GM12864 (cell line): ENCODE measurements around the gene CPOX.

Experiments used
- DNase-seq: peaks from one replicate; pipeline ENCODE4 v3.0.0-alpha.2; 2011; ENCODE audit warnings: low read depth
- H3K4me3 ChIP-seq: 2 replicates; pipeline ENCODE4 v1.5.1; 2011; ENCODE audit warnings: mild to moderate bottlenecking, low read depth, low read length, control low read depth
- TF ChIP-seq, protein P1 (sequence below): IDR thresholded peaks from 2 replicates; pipeline ENCODE4 v1.5.1; 2011; ENCODE audit warnings: low read depth, mild to moderate bottlenecking, moderate library complexity, low read length, control low read depth, inconsistent platforms; ENCODE audit errors: missing control alignments

CPOX gene

DNA sequence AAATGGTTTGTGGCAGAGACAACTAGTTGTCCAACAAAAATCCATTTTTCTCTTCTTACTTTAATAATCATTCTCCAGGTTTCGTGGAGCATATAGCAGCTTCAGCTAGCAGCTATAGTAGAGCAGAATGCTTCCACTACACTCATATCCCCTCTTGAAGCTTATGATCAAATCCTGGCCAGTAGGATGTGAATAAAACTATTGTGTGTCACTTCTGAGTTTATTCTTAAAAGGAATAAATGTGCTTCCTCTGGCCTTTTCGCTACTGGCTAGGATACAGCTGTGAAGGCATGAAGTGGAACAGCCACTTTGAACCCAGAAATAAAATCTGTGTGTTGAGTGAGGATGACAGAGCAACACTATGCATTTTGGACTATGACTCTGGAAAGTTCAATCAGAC lies 7.8 kb upstream of the CPOX start:
- TF ChIP-seq, protein P1, sequence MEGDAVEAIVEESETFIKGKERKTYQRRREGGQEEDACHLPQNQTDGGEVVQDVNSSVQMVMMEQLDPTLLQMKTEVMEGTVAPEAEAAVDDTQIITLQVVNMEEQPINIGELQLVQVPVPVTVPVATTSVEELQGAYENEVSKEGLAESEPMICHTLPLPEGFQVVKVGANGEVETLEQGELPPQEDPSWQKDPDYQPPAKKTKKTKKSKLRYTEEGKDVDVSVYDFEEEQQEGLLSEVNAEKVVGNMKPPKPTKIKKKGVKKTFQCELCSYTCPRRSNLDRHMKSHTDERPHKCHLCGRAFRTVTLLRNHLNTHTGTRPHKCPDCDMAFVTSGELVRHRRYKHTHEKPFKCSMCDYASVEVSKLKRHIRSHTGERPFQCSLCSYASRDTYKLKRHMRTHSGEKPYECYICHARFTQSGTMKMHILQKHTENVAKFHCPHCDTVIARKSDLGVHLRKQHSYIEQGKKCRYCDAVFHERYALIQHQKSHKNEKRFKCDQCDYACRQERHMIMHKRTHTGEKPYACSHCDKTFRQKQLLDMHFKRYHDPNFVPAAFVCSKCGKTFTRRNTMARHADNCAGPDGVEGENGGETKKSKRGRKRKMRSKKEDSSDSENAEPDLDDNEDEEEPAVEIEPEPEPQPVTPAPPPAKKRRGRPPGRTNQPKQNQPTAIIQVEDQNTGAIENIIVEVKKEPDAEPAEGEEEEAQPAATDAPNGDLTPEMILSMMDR: no peak
- DNase-seq: no peak
- no peak overlapping the region for H3K4me3 ChIP-seq

DNA sequence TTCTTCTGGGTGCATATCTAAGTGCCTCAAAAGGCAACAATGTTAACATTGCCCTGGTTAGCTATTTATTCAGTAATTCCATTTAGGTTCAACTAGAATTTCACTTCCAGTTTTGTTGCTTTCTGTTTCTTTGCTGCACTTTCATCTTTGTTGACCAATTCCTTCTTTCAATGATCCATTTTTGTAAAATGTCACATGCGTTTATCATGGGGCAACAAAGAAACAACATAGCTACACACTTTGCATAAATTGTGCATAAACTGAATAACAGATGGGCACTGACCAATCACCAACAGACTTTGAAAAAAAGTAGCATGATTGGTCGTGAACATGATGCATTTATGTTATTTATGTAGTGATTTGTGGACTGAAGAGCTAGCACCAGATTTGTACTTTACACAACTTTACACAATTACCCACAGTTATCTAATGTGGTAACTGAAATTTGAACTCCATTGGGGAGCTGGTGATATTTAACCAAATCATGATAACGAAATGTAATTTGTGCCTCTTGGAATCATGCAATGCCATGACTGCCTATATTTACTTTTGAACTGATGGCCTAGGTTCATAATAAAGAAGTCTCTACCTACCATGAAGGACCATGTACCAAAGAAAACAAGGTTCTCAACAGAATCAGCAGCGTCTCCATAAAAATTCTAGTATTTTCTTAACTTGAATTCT lies 7.1 kb upstream of the CPOX start:
- no peak for DNase-seq
- no peak overlapping the region for H3K4me3 ChIP-seq
- TF ChIP-seq, protein P1: no peak

DNA sequence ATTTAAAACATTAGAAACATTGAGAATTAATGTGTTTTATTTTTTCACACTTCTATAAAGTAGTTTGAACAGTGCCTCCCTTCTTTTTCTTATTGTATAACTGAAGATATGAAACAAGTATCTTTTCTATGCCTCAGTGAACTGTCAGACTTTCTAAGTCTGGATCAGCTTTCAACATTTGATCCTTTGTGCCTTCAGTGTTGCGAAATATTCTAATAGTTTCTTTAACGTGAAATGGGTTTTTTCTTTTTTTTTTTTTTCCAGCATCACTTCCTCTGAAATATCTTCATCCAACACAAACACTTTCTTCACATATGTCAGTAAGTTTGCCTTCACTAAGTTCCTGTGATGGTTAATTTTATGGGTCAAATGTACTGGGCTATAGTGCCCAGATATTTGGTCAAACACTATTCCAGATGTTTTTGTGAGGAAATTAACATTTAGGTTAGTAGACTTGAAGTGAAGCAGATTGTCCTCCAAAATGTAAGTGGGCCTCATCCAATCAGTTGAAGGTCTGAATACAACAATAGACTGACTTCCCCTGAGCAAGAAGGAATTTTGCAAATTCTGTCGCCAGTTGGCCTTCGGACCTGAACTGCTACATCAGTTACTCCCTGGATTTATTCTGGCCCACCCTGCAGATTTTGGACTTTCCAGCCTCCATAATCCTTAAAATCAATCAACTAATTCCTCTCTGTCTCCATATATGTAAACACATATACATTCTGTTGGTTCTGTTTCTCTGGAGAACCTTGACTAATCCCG lies 6.4 kb upstream of the CPOX start:
- no peak overlapping the region for H3K4me3 ChIP-seq
- TF ChIP-seq, protein P1: no peak
- no peak for DNase-seq

DNA sequence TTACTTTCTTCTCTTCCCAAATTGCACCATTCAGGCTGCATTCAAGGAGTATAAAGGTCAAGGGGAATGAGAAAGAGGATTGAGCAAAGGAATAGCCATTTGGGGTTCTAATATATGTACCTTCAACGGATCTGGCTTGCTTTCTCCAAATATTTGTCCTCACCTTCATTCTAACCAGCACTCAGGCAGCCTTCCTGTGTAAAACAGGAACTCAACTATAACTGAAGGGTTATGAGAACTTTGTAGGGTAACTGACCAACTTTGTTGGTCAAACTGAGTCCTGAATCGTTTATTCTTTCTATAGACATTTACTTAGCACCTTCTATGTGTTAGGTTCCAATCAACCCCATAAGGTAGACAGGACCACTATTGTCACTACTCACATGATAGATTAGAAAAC lies 5.1 kb upstream of the CPOX start:
- TF ChIP-seq, protein P1: no peak
- no peak for DNase-seq
- H3K4me3 ChIP-seq: no peak overlapping the region

DNA sequence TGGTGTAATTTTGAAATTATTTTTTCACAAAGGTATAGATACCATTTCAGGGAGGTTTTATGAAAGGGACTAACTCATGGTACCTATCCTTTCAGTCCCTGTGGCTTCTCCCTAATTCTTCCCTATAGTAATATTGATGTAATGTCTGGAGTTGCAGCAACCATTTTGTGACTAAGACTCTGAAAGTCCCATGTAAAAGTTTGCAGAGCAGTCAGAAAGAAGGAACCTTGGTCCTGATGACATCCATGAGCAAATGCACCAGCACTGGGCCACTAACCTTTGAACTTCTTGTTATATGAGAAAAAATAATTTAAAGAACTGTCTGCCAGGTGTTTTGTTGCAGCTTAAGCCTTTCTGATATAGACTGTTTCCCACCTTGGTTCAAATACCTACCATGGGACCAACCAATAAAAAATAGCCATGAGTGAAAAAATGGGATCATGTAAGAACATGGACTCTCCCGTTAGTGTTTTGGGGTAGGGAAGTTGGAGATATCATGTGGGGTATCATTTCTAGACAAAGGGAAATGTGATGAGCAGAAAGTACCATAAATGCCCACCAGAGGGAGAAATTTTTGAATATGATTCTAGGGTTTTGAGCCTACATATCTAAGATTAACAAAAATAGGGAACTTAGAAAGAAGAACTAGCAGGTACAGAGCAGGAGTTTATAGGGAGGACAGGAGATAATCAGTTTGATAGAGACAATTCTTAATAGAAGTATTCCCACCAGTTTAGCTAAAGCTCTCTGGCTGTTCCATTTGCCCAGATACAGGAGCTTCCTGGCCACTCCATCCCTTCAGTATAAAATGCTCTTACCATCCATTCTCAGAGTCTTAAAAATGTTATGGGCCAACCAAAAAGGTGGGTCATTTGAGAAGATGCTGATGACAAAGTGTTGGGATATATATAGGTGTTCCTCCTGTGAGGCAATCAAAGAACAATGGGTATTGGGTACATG lies 3.4 kb upstream of the CPOX start:
- no peak for DNase-seq
- TF ChIP-seq, protein P1: peak; percentile 54
- no peak overlapping the region for H3K4me3 ChIP-seq

DNA sequence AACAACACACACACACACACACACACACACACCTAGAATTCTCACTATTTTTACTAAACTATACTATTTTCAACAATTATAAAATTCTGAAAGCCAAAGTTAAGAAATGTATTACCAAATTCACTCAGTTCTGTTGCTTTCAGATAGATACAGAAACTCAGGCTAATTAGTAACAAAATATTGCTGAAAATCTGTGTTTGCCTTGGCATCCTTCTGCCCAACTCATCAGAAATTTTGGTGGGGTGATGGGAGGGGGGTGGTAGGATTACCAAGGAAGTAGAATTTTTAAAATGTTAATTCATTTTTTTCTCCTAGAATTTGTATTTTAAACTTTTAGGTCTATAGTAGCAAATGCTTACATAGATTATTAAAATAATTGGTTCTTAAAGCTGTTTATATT lies 2.7 kb upstream of the CPOX start:
- TF ChIP-seq, protein P1: no peak
- DNase-seq: no peak
- no peak overlapping the region for H3K4me3 ChIP-seq
